Uterus (tissue), 2 donors: ENCODE results near the gene KCNJ15.

ENCODE experiments used
- CTCF ChIP-seq, 4 experiments: fragments of 200-600 bp in 2 of 4; fragments of 450-650 bp in 2 of 4; sonication (generic) in 2 of 4; IDR thresholded peaks; one replicate each; pipeline ENCODE4 v1.5.1; 2016 to 2019; ENCODE audit warnings: antibody characterized with exemption in 4 of 4, mild to moderate bottlenecking in 2 of 4, moderate library complexity in 1 of 4
- POLR2A ChIP-seq, 2 donors: fragments of 450-650 bp; IDR thresholded peaks; one replicate each; pipeline ENCODE4 v1.6.1; 2016; ENCODE audit warnings: antibody characterized with exemption in 2 of 2, mild to moderate bottlenecking in 1 of 2, moderate library complexity in 1 of 2

- TF ChIP-seq CTCF (IDR thresholded peaks at IDR 0.05): no peak
- no peak for TF ChIP-seq POLR2A (IDR thresholded peaks at IDR 0.05)
Measured at GRCh38 chr21:38287476-38287875, 30.7 kb downstream of the KCNJ15 start.
